Measurements from ENCODE around the gene RNF114.

RNF114 gene

GRCh38 chr20:49936153-49937026 is at the start of gene RNF114:
RNF114 (plus strand) TSS chr20:49936397; CDS start chr20:49936413, 16 bp downstream.
- DNase-seq (ENCODE audit: low spot score in 2 of 2): peak; percentile 85 to 88
- H3K4me1 Mint-ChIP-seq: peaks cover 48% of the 10 kb centered on the region
- ATAC-seq: peak; percentile 90
- peaks cover 30% of the 10 kb centered on the region for H3K36me3 Mint-ChIP-seq
- peak within 1 kb of the TSS; percentile 91 for H3K27ac Mint-ChIP-seq
- peak within 1 kb of the TSS; percentile 89 for H3K4me3 Mint-ChIP-seq
- no peaks in the 10 kb centered on the region for H3K9me3 Mint-ChIP-seq

- ATAC-seq (no peak), DNase-seq (ENCODE audit: low spot score in 2 of 2) (no peak)
- peak overlapping the region; percentile 81 for H3K27ac Mint-ChIP-seq
- peaks cover 81% of the 10 kb centered on the region for H3K36me3 Mint-ChIP-seq
- H3K4me3 Mint-ChIP-seq: no peak overlapping the region
- peaks cover 29% of the 10 kb centered on the region for H3K4me1 Mint-ChIP-seq
- no peaks in the 10 kb centered on the region for H3K9me3 Mint-ChIP-seq
Measured at GRCh38 chr20:49886571-49887213, 49.5 kb upstream of the RNF114 start.

GRCh38 chr20:49887251-49888211 is 48.7 kb upstream of the RNF114 start:
- H3K36me3 Mint-ChIP-seq: peaks cover 79% of the 10 kb centered on the region
- no peaks in the 10 kb centered on the region for H3K9me3 Mint-ChIP-seq
- DNase-seq (ENCODE audit: low spot score in 2 of 2) (no peak), ATAC-seq (no peak)
- H3K4me1 Mint-ChIP-seq: peaks cover 38% of the 10 kb centered on the region
- H3K27ac Mint-ChIP-seq: peak overlapping the region; percentile 81
- no peak overlapping the region for H3K4me3 Mint-ChIP-seq

GRCh38 chr20:49888212-49889000 is 47.8 kb upstream of the RNF114 start:
- H3K27ac Mint-ChIP-seq: peak overlapping the region; percentile 87

GRCh38 chr20:49889001-49889934 is 46.9 kb upstream of the RNF114 start:
- peaks cover 79% of the 10 kb centered on the region for H3K36me3 Mint-ChIP-seq
- no peaks in the 10 kb centered on the region for H3K9me3 Mint-ChIP-seq
- no peak for ATAC-seq
- peaks cover 55% of the 10 kb centered on the region for H3K4me1 Mint-ChIP-seq
- H3K27ac Mint-ChIP-seq: peak overlapping the region; percentile 87
- no peak overlapping the region for H3K4me3 Mint-ChIP-seq
- DNase-seq (ENCODE audit: low spot score in 2 of 2): no peak

More at GRCh38 chr20:49888212-49889000, 47.8 kb upstream of the RNF114 start:
- Mint-ChIP-seq H3K4me3 (no peak overlapping the region), H3K9me3 (no peaks in the 10 kb centered on the region), H3K4me1 (peaks cover 46% of the 10 kb centered on the region), H3K36me3 (peaks cover 80% of the 10 kb centered on the region)
- peak; percentile 52 for ATAC-seq
- DNase-seq (ENCODE audit: low spot score in 2 of 2): peak; percentile 49 to 85

GRCh38 chr20:49889935-49890333 is 46.3 kb upstream of the RNF114 start:
- DNase-seq (ENCODE audit: low spot score in 2 of 2): no peak
- no peak for ATAC-seq
- peaks cover 62% of the 10 kb centered on the region for H3K4me1 Mint-ChIP-seq
- peaks cover 77% of the 10 kb centered on the region for H3K36me3 Mint-ChIP-seq
- H3K9me3 Mint-ChIP-seq: no peaks in the 10 kb centered on the region
- peak overlapping the region; percentile 87 for H3K27ac Mint-ChIP-seq
- H3K4me3 Mint-ChIP-seq: no peak overlapping the region

GRCh38 chr20:49890471-49891361 is 45.5 kb upstream of the RNF114 start:
- Mint-ChIP-seq H3K4me3 (no peak overlapping the region), H3K36me3 (peaks cover 72% of the 10 kb centered on the region), H3K4me1 (peaks cover 63% of the 10 kb centered on the region), H3K9me3 (no peaks in the 10 kb centered on the region), H3K27ac (peak overlapping the region; percentile 94)
- no peak for ATAC-seq
- DNase-seq (ENCODE audit: low spot score in 2 of 2): no peak

- ATAC-seq (peak; percentile 24), DNase-seq (ENCODE audit: low spot score in 2 of 2) (no peak)
- peaks cover 63% of the 10 kb centered on the region for H3K36me3 Mint-ChIP-seq
- H3K9me3 Mint-ChIP-seq: no peaks in the 10 kb centered on the region
- H3K4me3 Mint-ChIP-seq: peak overlapping the region; percentile 69
- peak overlapping the region; percentile 94 for H3K27ac Mint-ChIP-seq
- H3K4me1 Mint-ChIP-seq: peaks cover 62% of the 10 kb centered on the region
Measured at GRCh38 chr20:49891476-49892110, 44.6 kb upstream of the RNF114 start.

- Mint-ChIP-seq H3K4me1 (peaks cover 61% of the 10 kb centered on the region), H3K4me3 (peak overlapping the region; percentile 69), H3K9me3 (no peaks in the 10 kb centered on the region), H3K27ac (peak overlapping the region; percentile 94), H3K36me3 (peaks cover 56% of the 10 kb centered on the region)
- DNase-seq (ENCODE audit: low spot score in 2 of 2) (no peak), ATAC-seq (no peak)
Measured at GRCh38 chr20:49892260-49892659, 43.9 kb upstream of the RNF114 start.

GRCh38 chr20:49892817-49893216 is 43.4 kb upstream of the RNF114 start:
- H3K4me1 Mint-ChIP-seq: peaks cover 56% of the 10 kb centered on the region
- DNase-seq (ENCODE audit: low spot score in 2 of 2): no peak
- H3K36me3 Mint-ChIP-seq: peaks cover 51% of the 10 kb centered on the region
- peak overlapping the region; percentile 69 for H3K4me3 Mint-ChIP-seq
- peak overlapping the region; percentile 94 for H3K27ac Mint-ChIP-seq
- H3K9me3 Mint-ChIP-seq: no peaks in the 10 kb centered on the region
- ATAC-seq: no peak

- ATAC-seq (peak; percentile 91), DNase-seq (ENCODE audit: low spot score in 2 of 2) (peak in 1 of 2 donors; percentile 76)
- Mint-ChIP-seq H3K4me3 (peak overlapping the region; percentile 69), H3K4me1 (peaks cover 51% of the 10 kb centered on the region), H3K36me3 (peaks cover 46% of the 10 kb centered on the region), H3K9me3 (no peaks in the 10 kb centered on the region), H3K27ac (peak overlapping the region; percentile 94)
Measured at GRCh38 chr20:49893242-49894072, 42.7 kb upstream of the RNF114 start.
